RCC 7860 (cell line): Measurements from ENCODE around the gene OR2M4.
"Not testable (repeated sequence)": the region's sequence is repeated elsewhere in the genome, so short reads cannot be mapped to it uniquely, and the experiment has no call there.

Source experiments
- DNase-seq: peaks from one replicate; pipeline ENCODE4 v3.0.0-alpha.2; 2015; ENCODE audit warnings: low spot score
- FAIRE-seq: peaks from 2 replicates; lab custom pipeline; 2012; peaks lifted over from hg19 to GRCh38; lab: Jason Lieb, UNC

Gene OR2M4

DNA sequence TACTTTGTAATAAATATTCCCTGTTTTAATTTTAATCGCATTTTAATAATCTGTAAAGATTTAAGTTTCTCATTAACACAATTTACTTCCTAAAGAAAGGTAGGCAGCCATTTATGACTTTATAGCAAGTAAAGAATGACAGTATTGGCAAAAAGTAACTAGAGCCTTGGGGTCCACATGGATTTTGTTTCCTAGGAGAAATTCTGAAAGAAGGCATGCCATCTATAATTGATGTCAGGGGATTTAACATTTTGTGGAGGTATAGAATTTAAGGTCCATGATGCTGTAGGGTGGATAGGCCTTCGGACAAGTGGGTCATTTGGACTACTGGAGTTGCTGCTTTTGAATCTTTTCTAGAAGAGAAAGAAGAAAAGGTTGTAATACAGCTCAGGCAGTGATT is at the start of gene OR2M4:
OR2M4 (plus strand) TSS at position 301 of the 400 bp plus-strand sequence. CDS start 7,512 bp downstream, outside the sequence.
- FAIRE-seq = no peak

GRCh38 chr1:248183996-248184395 is 47.2 kb upstream of the OR2M4 start:
- no peak for FAIRE-seq
- no peak for DNase-seq

More for the DNA sequence above, at the start of gene OR2M4:
- DNase-seq = no peak

DNA sequence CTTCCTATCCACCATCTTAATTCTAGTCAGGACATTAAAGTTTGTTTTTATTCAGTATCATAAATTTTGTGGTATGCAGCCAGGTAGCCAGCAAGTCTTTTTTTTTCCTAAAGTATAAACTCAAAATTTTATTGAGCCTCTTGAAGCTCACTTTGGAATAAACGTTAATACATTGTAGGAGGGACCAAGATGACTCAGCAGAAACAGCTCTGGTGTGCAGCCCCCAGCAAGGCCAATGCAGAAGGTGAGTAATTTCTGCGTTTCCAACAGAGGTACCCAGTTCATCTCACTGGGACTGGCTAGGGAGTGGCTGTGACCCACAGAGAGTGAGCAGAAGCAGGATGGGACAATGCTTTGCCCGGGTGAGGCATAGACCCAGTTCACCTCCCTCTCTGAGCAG is 43.9 kb upstream of the OR2M4 start:
- FAIRE-seq (no peak), DNase-seq (no peak)

DNA sequence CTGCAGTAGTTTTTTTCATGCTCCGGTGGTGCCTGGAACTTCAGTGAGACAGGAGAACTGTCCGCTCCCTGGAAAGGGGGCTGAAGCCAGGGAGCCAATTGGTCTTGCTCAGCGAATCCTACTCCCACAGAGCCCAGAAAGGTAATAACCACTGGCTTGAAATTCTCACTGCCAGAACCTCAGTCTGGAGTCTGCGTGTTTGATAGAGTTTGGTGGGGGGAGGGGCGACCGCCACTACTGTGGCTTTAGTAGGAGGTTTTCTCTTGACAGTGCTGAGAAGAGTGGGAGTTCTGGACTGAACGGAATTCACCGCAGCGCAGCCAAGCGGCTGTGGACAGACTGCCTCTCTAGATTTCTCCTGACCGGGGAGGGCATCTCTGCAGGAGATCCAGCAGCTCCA is 42.2 kb upstream of the OR2M4 start:
- DNase-seq = no peak
- FAIRE-seq = no peak

GRCh38 chr1:248194117-248194516 is 37.1 kb upstream of the OR2M4 start:
- DNase-seq (no peak), FAIRE-seq (no peak)

- DNase-seq (no peak), FAIRE-seq (no peak)
Measured at GRCh38 chr1:248196965-248197364, 34.3 kb upstream of the OR2M4 start, which contains the start of gene OR2M3. Gene OR2M3, plus strand, starts transcription at chr1:248197265. Its CDS starts 5,803 bp downstream, at chr1:248203068.

GRCh38 chr1:248215880-248216279 is 15.3 kb upstream of the OR2M4 start:
- FAIRE-seq (no peak), DNase-seq (no peak)

- DNase-seq (no peak), FAIRE-seq (no peak)
Measured at GRCh38 chr1:248225537-248225936, 5.7 kb upstream of the OR2M4 start.

DNA sequence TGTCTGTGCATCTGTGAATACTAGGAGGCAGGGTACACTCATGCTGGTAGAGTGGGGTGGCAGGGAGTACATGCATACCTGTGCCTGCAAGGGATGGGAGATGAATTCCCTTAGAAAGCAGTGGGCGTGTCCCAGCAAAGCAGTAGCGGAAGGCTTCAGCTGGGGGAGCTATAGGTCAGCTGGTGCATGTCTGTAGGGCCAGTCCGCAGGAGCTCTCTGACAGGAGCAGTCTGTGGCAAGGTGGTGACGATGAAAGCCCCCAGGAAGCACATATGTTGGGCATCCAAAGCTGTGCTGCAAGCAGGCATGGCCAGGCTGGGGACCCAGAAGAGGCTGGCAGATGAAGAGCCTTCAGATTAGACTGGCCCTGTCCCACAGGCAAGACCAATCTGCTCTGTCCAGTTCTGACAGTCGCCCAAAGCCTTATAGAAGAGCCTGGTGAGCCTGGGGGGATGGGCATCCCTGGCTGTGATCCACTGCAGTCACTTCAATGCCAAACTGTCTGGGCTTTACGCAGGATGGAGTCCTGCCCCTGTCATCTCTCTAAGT is 1.8 kb upstream of the OR2M4 start:
- FAIRE-seq (no peak), DNase-seq (no peak)

- DNase-seq (no peak), FAIRE-seq (no peak)
Measured at GRCh38 chr1:248239478-248239877, 8.3 kb downstream of the OR2M4 start.

DNA sequence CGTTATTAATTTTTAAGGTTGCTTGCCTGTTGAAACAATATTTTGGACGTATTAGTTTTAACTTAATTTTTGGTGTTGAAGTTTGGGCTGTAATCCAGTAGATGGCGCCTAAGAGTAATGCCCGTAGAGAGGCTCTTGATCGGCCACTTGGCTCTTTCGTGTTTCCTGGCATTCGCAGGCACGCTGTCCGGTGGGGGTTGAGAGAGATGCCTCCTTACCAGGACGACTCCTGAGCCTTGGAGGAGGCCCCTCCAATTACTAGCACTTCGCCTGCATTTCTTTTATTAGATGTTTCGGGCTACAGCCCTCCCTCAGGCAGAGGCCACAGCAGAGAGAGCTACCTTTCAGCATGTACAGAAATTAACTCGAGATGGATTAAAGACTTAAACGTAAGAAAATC is 12.0 kb downstream of the OR2M4 start:
- FAIRE-seq = peak; percentile 78
- DNase-seq = peak; percentile 41

DNA sequence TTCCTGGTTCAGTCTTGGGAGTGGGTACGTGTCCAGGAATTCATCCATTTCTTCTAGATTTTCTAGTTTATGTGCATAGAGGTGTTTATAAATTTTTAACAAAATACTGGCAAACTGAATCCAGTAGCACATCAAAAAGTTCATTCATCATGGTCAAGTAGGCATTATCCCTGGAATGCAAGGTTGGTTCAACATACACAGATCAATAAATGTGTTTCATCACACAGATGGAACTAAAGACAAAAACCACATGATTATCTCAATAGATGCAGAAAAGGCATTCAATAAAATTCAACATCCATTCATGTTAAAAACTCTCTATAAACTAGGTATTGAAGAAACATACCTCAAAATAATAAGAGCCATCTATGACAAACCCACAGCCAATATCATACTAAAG is 28.1 kb downstream of the OR2M4 start:
- DNase-seq, FAIRE-seq: not testable (repeated sequence)

GRCh38 chr1:248268178-248268577 is 37.0 kb downstream of the OR2M4 start:
- DNase-seq (no peak), FAIRE-seq (no peak)

GRCh38 chr1:248273225-248273624 is 42.0 kb downstream of the OR2M4 start:
- not testable (repeated sequence) for FAIRE-seq

GRCh38 chr1:248277876-248278275 is 46.7 kb downstream of the OR2M4 start, which contains the start of gene OR2T33:
Gene OR2T33, minus strand, starts transcription at chr1:248277976. Its CDS starts 4,162 bp downstream, at chr1:248273814.
- FAIRE-seq = no peak

More at GRCh38 chr1:248273225-248273624, 42.0 kb downstream of the OR2M4 start:
- DNase-seq = not testable (repeated sequence)

DNA sequence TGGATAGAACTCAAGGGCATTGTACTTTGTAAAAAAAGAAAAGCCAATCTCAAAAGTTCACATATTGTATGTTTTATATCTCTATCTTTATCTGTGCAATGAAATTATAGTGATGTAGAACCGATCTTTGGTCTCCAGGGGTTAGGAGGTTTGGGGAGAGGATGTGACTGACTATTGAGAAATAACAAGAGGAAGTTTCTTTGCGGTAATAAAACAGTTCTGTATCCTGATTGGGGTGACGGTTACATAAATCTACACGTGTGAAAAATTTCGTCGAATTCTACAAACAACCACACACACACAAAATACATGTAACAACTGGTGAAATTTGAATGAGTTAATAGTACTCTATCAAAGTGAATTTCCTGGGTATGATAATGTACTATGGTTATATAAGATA is 57.2 kb downstream of the OR2M4 start:
- DNase-seq = no peak
- no peak for FAIRE-seq

More at GRCh38 chr1:248277876-248278275, 46.7 kb downstream of the OR2M4 start, which contains the start of gene OR2T33:
- no peak for DNase-seq
